Measurements from ENCODE around the gene CLDN6.

- no peak for TF ChIP-seq EZH2 (IDR thresholded peaks at IDR 0.05; ENCODE audit: borderline replicate concordance, low read length)
- TF ChIP-seq CTCF (conservative IDR thresholded peaks at IDR 0.05 in 1 of 2, IDR thresholded peaks at IDR 0.05 in 1 of 2; ENCODE audit: extremely low read depth in 1 of 2, insufficient read depth in 1 of 2, low read depth in 1 of 2, low read length in 2 of 2), result no peak
These were observed 2.2 kb upstream of the CLDN6 start, which contains the start of gene TNFRSF12A for GRCh38 chr16:3020247-3020603.

Measured in mammary epithelial cell (primary cell).